HCT116 (cell line): ENCODE data around the gene DGKE. TPM values are rescaled to one million over a fixed set of nuclear protein-coding genes. Genes with fewer than 3 reads are reported as not detected.

Experiments used
- ATAC-seq: fragments of 200-7000 bp; cut with Tn5 transposase; 2 replicates; pipeline ENCODE4 v1.9.1; 2020; ENCODE audit warnings: mild to moderate bottlenecking, moderate library complexity
- BruUV-seq: library from RNA; stranded (reverse); fragments of 400-500 nt; replicated peaks from 2 replicates; lab custom pipeline; 2021; lab: Mats Ljungman, UMichigan
- CTCF ChIA-PET: fragments of 300-600 bp; sonication (Branson Sonifier 250); formaldehyde crosslinking; loops from one replicate; lab custom pipeline; 2021; ENCODE audit warnings: antibody characterized with exemption; lab: Charles Lee
- POLR2A ChIA-PET: fragments of 300-600, 350-600 bp; sonication (Branson Sonifier 250); formaldehyde crosslinking; loops from one replicate; lab custom pipeline; 2021; ENCODE audit warnings: antibody characterized with exemption; lab: Charles Lee
- RAD21 ChIA-PET, 2 experiments: fragments of 300-600 bp; sonication (Branson Sonifier 250); formaldehyde crosslinking; loops; one replicate each; lab custom pipeline; 2023; ENCODE audit warnings: low total read pairs in 2 of 2; ENCODE audit not compliant: uncharacterized antibody in 2 of 2, unreplicated experiment in 2 of 2, low non-redundant PET in 1 of 2; lab: Charles Lee
- DNase-seq: peaks from one replicate; pipeline ENCODE4 v3.0.0-alpha.2; 2010; ENCODE audit warnings: low read depth, low spot score
- H2AFZ ChIP-seq: fragments of 200-600 bp; shearing (Covaris generic), sonication (generic); 2 replicates; pipeline ENCODE4 v1.6.1; 2017; ENCODE audit warnings: low read depth, mixed run types, mixed read lengths, antibody characterized with exemption, low read length; ENCODE audit not compliant: poor library complexity, severe bottlenecking
- H3K27ac ChIP-seq: 2 replicates; pipeline ENCODE4 v1.5.1; 2012; ENCODE audit warnings: low read depth, low read length
- H3K27me3 ChIP-seq: fragments of 200-600 bp; sonication (generic); 2 replicates; pipeline ENCODE4 v1.6.1; 2016; ENCODE audit warnings: mixed run types, low read length, mixed read lengths; ENCODE audit not compliant: insufficient read depth
- H3K36me3 ChIP-seq, 2 experiments: fragments of 200-500 bp in 1 of 2; fragments of 200-600 bp in 1 of 2; sonication (Bioruptor generic) in 1 of 2; sonication (generic) in 1 of 2; 2 replicates each; pipeline versions ENCODE4 v1.5.1 to v1.6.1; 2014 to 2016; ENCODE audit warnings: low read length in 2 of 2, inconsistent platforms in 1 of 2, mixed read lengths in 1 of 2, mixed run types in 1 of 2; ENCODE audit not compliant: insufficient read depth in 2 of 2, control insufficient read depth in 1 of 2
- H3K4me1 ChIP-seq, 2 experiments: fragments of 200-600 bp in 1 of 2; sonication (generic) in 1 of 2; 2 replicates each; pipeline versions ENCODE4 v1.5.1 to v1.6.1; 2012 to 2017; ENCODE audit warnings: low read length in 2 of 2, inconsistent platforms in 1 of 2, mild to moderate bottlenecking in 1 of 2, mixed read lengths in 1 of 2, mixed run types in 1 of 2, moderate library complexity in 1 of 2; ENCODE audit not compliant: insufficient read depth in 2 of 2, control insufficient read depth in 1 of 2
- H3K4me2 ChIP-seq: fragments of 200-600 bp; sonication (generic); 2 replicates; pipeline ENCODE4 v1.6.1; 2017; ENCODE audit warnings: mixed run types, low read length, mixed read lengths
- H3K4me3 ChIP-seq, 2 experiments: fragments of 200-600 bp in 1 of 2; sonication (generic) in 1 of 2; replicated peaks in 1 of 2; 2 replicates each; pipeline ENCODE4 v1.5.1; 2011 to 2016; ENCODE audit warnings: low read length in 2 of 2, control low read depth in 1 of 2, low read depth in 1 of 2, mild to moderate bottlenecking in 1 of 2, mixed read lengths in 1 of 2, mixed run types in 1 of 2
- H3K79me2 ChIP-seq: fragments of 200-600 bp; sonication (generic); 2 replicates; pipeline ENCODE4 v1.6.1; 2017; ENCODE audit warnings: mild to moderate bottlenecking, mixed run types, low read length, moderate library complexity, mixed read lengths; ENCODE audit not compliant: insufficient read depth
- H3K9ac ChIP-seq: fragments of 200-600 bp; sonication (generic); 2 replicates; pipeline ENCODE4 v1.6.1; 2016; ENCODE audit warnings: low read length, mixed read lengths
- H3K9me2 ChIP-seq: fragments of 200-600 bp; sonication (generic), shearing (Covaris generic); 2 replicates; pipeline ENCODE4 v1.6.1; 2017; ENCODE audit warnings: mixed run types, mild to moderate bottlenecking, moderate library complexity; ENCODE audit not compliant: insufficient read depth
- H3K9me3 ChIP-seq, 2 experiments: fragments of 200-500 bp in 1 of 2; fragments of 200-600 bp in 1 of 2; sonication (Bioruptor generic) in 1 of 2; sonication (generic) in 1 of 2; 2 replicates each; pipeline ENCODE4 v1.6.1; 2014 to 2017; ENCODE audit warnings: low read length in 2 of 2, mixed read lengths in 2 of 2, inconsistent platforms in 1 of 2, low read depth in 1 of 2, mild to moderate bottlenecking in 1 of 2, mixed run types in 1 of 2, moderate library complexity in 1 of 2; ENCODE audit not compliant: control insufficient read depth in 1 of 2, insufficient read depth in 1 of 2
- H4K20me1 ChIP-seq: fragments of 200-600 bp; sonication (generic), shearing (Covaris generic); 2 replicates; pipeline ENCODE4 v1.6.1; 2017; ENCODE audit warnings: mixed run types, mild to moderate bottlenecking, moderate library complexity; ENCODE audit not compliant: insufficient read depth
- ATF3 ChIP-seq: IDR thresholded peaks from 2 replicates; pipeline ENCODE4 v1.6.1; 2012
- CBX3 ChIP-seq: IDR thresholded peaks from 2 replicates; pipeline ENCODE4 v1.6.1; 2012; ENCODE audit warnings: low read depth
- CEBPB ChIP-seq: IDR thresholded peaks from 2 replicates; pipeline ENCODE4 v1.6.1; 2012; ENCODE audit warnings: low read depth
- CTCF ChIP-seq, 3 experiments: fragments of 200-600 bp in 1 of 3; sonication (generic) in 1 of 3; IDR thresholded peaks in 2 of 3; conservative IDR thresholded peaks in 1 of 3; 2 replicates each; pipeline ENCODE4 v1.5.1; 2012 to 2017; ENCODE audit warnings: low read depth in 2 of 3, low read length in 2 of 3, antibody characterized with exemption in 1 of 3, borderline replicate concordance in 1 of 3, control low read depth in 1 of 3, mild to moderate bottlenecking in 1 of 3, mixed read lengths in 1 of 3, mixed run types in 1 of 3, moderate library complexity in 1 of 3; ENCODE audit not compliant: insufficient read depth in 1 of 3
- EGR1 ChIP-seq: IDR thresholded peaks from 2 replicates; pipeline ENCODE4 v1.6.1; 2012; ENCODE audit warnings: low read depth
- ELF1 ChIP-seq: IDR thresholded peaks from 2 replicates; pipeline ENCODE4 v1.6.1; 2012; ENCODE audit warnings: low read depth, borderline replicate concordance
- EZH2 ChIP-seq: fragments of 200-600 bp; sonication (generic); IDR thresholded peaks from 2 replicates; pipeline ENCODE4 v1.6.1; 2017; ENCODE audit warnings: antibody characterized with exemption, mixed run types
- EZH2phosphoT487 ChIP-seq: fragments of 200-600 bp; IDR thresholded peaks from 2 replicates; pipeline ENCODE4 v1.6.1; 2018; ENCODE audit warnings: antibody characterized with exemption, borderline replicate concordance
- JUND ChIP-seq: IDR thresholded peaks from 2 replicates; pipeline ENCODE4 v1.6.1; 2012
- POLR2A ChIP-seq: IDR thresholded peaks from 2 replicates; pipeline ENCODE4 v1.7.0; 2011; ENCODE audit warnings: borderline replicate concordance; ENCODE audit not compliant: insufficient read depth, insufficient read length; ENCODE audit errors: extremely low read depth
- POLR2AphosphoS5 ChIP-seq: IDR thresholded peaks from 2 replicates; pipeline ENCODE4 v1.6.1; 2011; ENCODE audit warnings: mild to moderate bottlenecking, low read depth, low read length, moderate library complexity
- REST ChIP-seq: IDR thresholded peaks from 2 replicates; pipeline ENCODE4 v1.6.1; 2012; ENCODE audit warnings: low read depth
- SIN3A ChIP-seq: IDR thresholded peaks from 2 replicates; pipeline ENCODE4 v1.6.1; 2012; ENCODE audit warnings: low read depth
- SP1 ChIP-seq: IDR thresholded peaks from 2 replicates; pipeline ENCODE4 v1.6.1; 2012; ENCODE audit warnings: low read depth
- SRF ChIP-seq: IDR thresholded peaks from 2 replicates; pipeline ENCODE4 v1.6.1; 2012; ENCODE audit warnings: low read depth
- TCF7L2 ChIP-seq: IDR thresholded peaks from 2 replicates; pipeline ENCODE4 v1.7.0; 2011; ENCODE audit warnings: borderline replicate concordance, inconsistent platforms; ENCODE audit not compliant: insufficient read depth, insufficient read length; ENCODE audit errors: extremely low read depth
- YY1 ChIP-seq: IDR thresholded peaks from 2 replicates; pipeline ENCODE4 v1.6.1; 2011; ENCODE audit warnings: low read length, low read depth, moderate library complexity, mild to moderate bottlenecking; ENCODE audit not compliant: insufficient replicate concordance; ENCODE audit errors: extremely low read depth
- ZBTB33 ChIP-seq: IDR thresholded peaks from 2 replicates; pipeline ENCODE4 v1.6.1; 2011; ENCODE audit warnings: mild to moderate bottlenecking, low read length, moderate library complexity; ENCODE audit not compliant: insufficient replicate concordance; ENCODE audit errors: extremely low read depth
- ZFX ChIP-seq: fragments of 450-650 bp; IDR thresholded peaks from 2 replicates; pipeline ENCODE4 v1.6.1; 2017
- ZNF274 ChIP-seq: fragments of 200-500 bp; sonication (Bioruptor generic); IDR thresholded peaks from 2 replicates; pipeline ENCODE4 v1.6.1; 2014; ENCODE audit warnings: mild to moderate bottlenecking, low read depth, low read length, inconsistent platforms
- intact Hi-C: fragments of 100-400 bp; cut with micrococcal nuclease; formaldehyde crosslinking; loops from 2 replicates; pipeline ENCODE4 v1.10.0; 2022
- total RNA-seq: library from RNA; stranded (reverse); gene quantifications from one replicate; pipeline ENCODE4 v1.2.1, GENCODE V29; 2021; ENCODE audit not compliant: unreplicated experiment

The DGKE gene
- total RNA-seq, 1 experiment from 2014 or later: 5.2 TPM

- no peaks in the 10 kb centered on the region for H3K36me3 ChIP-seq
- H3K4me2 ChIP-seq: no peak overlapping the region
- CTCF ChIA-PET: no interaction called here
- no peak overlapping the region for H3K4me3 ChIP-seq
- peaks cover 9 to 21% of the 10 kb centered on the region in 2 experiments for H3K4me1 ChIP-seq
- ATAC-seq (no peak), DNase-seq (no peak)
- H3K27me3 ChIP-seq: no peaks in the 10 kb centered on the region
- H3K9me2 ChIP-seq: no peaks in the 10 kb centered on the region
- TF ChIP-seq SP1 (no peak), CEBPB (no peak), CTCF (IDR thresholded peaks at IDR 0.05 in 2 of 3, conservative IDR thresholded peaks at IDR 0.05 in 1 of 3; ENCODE audit: borderline replicate concordance in 1 of 3, insufficient read depth in 1 of 3, low read depth in 2 of 3, low read length in 2 of 3) (no peak), EGR1 (no peak), TCF7L2 (no peak), ZFX (no peak), ELF1 (no peak), CBX3 (no peak), EZH2phosphoT487 (no peak), EZH2 (no peak), JUND (no peak), POLR2AphosphoS5 (no peak), SIN3A (no peak), REST (no peak), SRF (no peak), ZNF274 (no peak), ATF3 (no peak), POLR2A (no peak), ZBTB33 (no peak), YY1 (no peak)
- no peak overlapping the region for H3K27ac ChIP-seq
- POLR2A ChIA-PET: interaction anchor here (1.0 kb wide), 1 partner anchor 49 kb away, joined by 3 read pairs; no protein-coding TSS in a partner anchor
- H3K9ac ChIP-seq: no peak overlapping the region
- no peaks in the 10 kb centered on the region for H4K20me1 ChIP-seq
- no TSS peak for BruUV-seq
- H3K9me3 ChIP-seq: no peaks in the 10 kb centered on the region
- intact Hi-C loops: loop anchor here (10.0 kb wide), 1 partner anchor 250 kb away; the partner anchor contains the start of gene AKAP1
- RAD21 ChIA-PET: no interaction called here
- H2AFZ ChIP-seq: no peak overlapping the region
- H3K79me2 ChIP-seq: no peaks in the 10 kb centered on the region
Measured at GRCh38 chr17:56835264-56835585, 1.3 kb downstream of the DGKE start.
